AG09319 (cell line): ENCODE results near the gene ATG9B.

Experiments
- DNase-seq: peaks from one replicate; pipeline ENCODE4 v3.0.0-alpha.2; 2010; ENCODE audit warnings: low read depth; ENCODE audit errors: extremely low read depth
- CTCF ChIP-seq: IDR thresholded peaks from 2 replicates; pipeline ENCODE4 v1.5.1; 2011; ENCODE audit warnings: low read depth, mild to moderate bottlenecking, inconsistent platforms, low read length, moderate library complexity

Gene ATG9B

GRCh38 chr7:151061213-151062110 lies 37.2 kb upstream of the ATG9B start:
- TF ChIP-seq CTCF = no peak; the same call in 1 of the 2 replicates
- no peak for DNase-seq

- TF ChIP-seq CTCF = no peak; the same call in 1 of the 2 replicates
- DNase-seq = no peak
Measured at GRCh38 chr7:151060416-151061212, 36.3 kb upstream of the ATG9B start.

GRCh38 chr7:151060113-151060415 lies 35.8 kb upstream of the ATG9B start:
- no peak for DNase-seq
- no peak for TF ChIP-seq CTCF

- DNase-seq = no peak
- TF ChIP-seq CTCF = peak; percentile 52
Measured at GRCh38 chr7:151059367-151060112, 35.2 kb upstream of the ATG9B start, which contains the start of gene SLC4A2. Gene SLC4A2 (plus strand): TSS chr7:151059589. CDS start chr7:151061988, 2,399 bp downstream.

- no peak for DNase-seq
- TF ChIP-seq CTCF = no peak
Measured at GRCh38 chr7:151058781-151059366, 34.6 kb upstream of the ATG9B start.

- no peak for TF ChIP-seq CTCF
- peak; percentile 98 for DNase-seq
Measured at GRCh38 chr7:151057989-151058780, 33.9 kb upstream of the ATG9B start.
